Endothelial cell of umbilical vein (primary cell): ENCODE results near the gene UBE2E2.

Source experiments
- EZH2 ChIP-seq: IDR thresholded peaks from 2 replicates; pipeline ENCODE4 v1.6.1; 2012; ENCODE audit warnings: borderline replicate concordance, low read depth, mild to moderate bottlenecking, moderate library complexity, low read length, inconsistent platforms; ENCODE audit not compliant: severe bottlenecking
- FOS ChIP-seq: IDR thresholded peaks from 2 replicates; pipeline ENCODE4 v1.6.1; 2011; ENCODE audit warnings: mild to moderate bottlenecking, low read length, moderate library complexity, borderline replicate concordance; ENCODE audit not compliant: insufficient read depth
- GATA2 ChIP-seq: IDR thresholded peaks from 2 replicates; pipeline ENCODE4 v1.7.0; 2011; ENCODE audit warnings: low read depth, mild to moderate bottlenecking, moderate library complexity, mixed read lengths, low read length; ENCODE audit not compliant: insufficient read length, insufficient read depth
- JUN ChIP-seq: IDR thresholded peaks from 2 replicates; pipeline ENCODE4 v1.6.1; 2011; ENCODE audit warnings: borderline replicate concordance, low read depth; ENCODE audit not compliant: insufficient read length, insufficient read depth
- MAX ChIP-seq: IDR thresholded peaks from 2 replicates; pipeline ENCODE4 v1.6.1; 2011; ENCODE audit not compliant: insufficient read depth, insufficient read length
- MYC ChIP-seq: IDR thresholded peaks from one replicate; pipeline ENCODE4 v1.6.1; 2011; ENCODE audit warnings: mild to moderate bottlenecking, low read depth, low read length
- POLR2A ChIP-seq: IDR thresholded peaks from 2 replicates; pipeline ENCODE4 v1.6.1; 2012; ENCODE audit warnings: low read depth, mild to moderate bottlenecking, control low read depth, low read length
- POLR2AphosphoS5 ChIP-seq: IDR thresholded peaks from 2 replicates; pipeline ENCODE4 v1.6.1; 2012; ENCODE audit warnings: low read depth, mild to moderate bottlenecking, control low read depth, low read length, moderate library complexity; ENCODE audit not compliant: insufficient read depth
- TF ChIP-seq, protein P1 (sequence below), 2 donors: IDR thresholded peaks; 1 replicate in 1 of 2; 2 replicates in 1 of 2; pipeline ENCODE4 v1.5.1; 2011; ENCODE audit warnings: low read length in 2 of 2, mild to moderate bottlenecking in 2 of 2, moderate library complexity in 2 of 2, control low read depth in 1 of 2, inconsistent platforms in 1 of 2, low read depth in 1 of 2; ENCODE audit not compliant: insufficient read depth in 1 of 2; ENCODE audit errors: extremely low read depth in 1 of 2

DNA sequence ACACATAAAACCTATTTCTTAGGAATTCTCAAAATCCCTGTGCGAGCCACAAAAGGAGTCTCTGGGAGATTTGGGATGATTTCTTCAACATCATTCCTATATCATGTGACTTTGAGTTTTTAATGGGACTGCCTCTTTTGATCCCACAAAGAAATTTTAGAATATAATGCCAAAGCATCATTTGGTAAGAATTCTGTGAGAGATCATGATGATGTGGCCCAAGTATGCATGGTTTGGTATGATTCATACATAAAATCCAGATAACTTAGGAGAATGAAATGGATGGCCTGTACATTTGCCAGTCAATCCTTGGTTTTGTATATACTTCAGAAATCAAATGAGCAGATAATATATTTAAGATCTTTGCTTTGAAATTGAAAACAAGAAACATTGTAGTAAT is 61.3 kb downstream of the UBE2E2 start:
- TF ChIP-seq FOS (no peak), POLR2AphosphoS5 (no peak), MYC (no peak), EZH2 (no peak), POLR2A (no peak), MAX (no peak), JUN (no peak), GATA2 (no peak)
- TF ChIP-seq, protein P1, sequence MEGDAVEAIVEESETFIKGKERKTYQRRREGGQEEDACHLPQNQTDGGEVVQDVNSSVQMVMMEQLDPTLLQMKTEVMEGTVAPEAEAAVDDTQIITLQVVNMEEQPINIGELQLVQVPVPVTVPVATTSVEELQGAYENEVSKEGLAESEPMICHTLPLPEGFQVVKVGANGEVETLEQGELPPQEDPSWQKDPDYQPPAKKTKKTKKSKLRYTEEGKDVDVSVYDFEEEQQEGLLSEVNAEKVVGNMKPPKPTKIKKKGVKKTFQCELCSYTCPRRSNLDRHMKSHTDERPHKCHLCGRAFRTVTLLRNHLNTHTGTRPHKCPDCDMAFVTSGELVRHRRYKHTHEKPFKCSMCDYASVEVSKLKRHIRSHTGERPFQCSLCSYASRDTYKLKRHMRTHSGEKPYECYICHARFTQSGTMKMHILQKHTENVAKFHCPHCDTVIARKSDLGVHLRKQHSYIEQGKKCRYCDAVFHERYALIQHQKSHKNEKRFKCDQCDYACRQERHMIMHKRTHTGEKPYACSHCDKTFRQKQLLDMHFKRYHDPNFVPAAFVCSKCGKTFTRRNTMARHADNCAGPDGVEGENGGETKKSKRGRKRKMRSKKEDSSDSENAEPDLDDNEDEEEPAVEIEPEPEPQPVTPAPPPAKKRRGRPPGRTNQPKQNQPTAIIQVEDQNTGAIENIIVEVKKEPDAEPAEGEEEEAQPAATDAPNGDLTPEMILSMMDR (IDR thresholded peaks at IDR 0.05; ENCODE audit: extremely low read depth in 1 of 2, insufficient read depth in 1 of 2, low read depth in 1 of 2, low read length in 2 of 2), result no peak
